HepG2 (cell line): Measurements from ENCODE around the gene ODR4. TPM values are rescaled to one million over a fixed set of nuclear protein-coding genes. Genes with fewer than 3 reads are reported as not detected.

ENCODE experiments used
- AGO1 ChIP-seq: fragments of 200-400 bp; formaldehyde crosslinking; IDR thresholded peaks from 2 replicates; pipeline ENCODE4 v1.6.1; 2017; ENCODE audit warnings: mild to moderate bottlenecking, low read depth, low read length, moderate library complexity; ENCODE audit not compliant: poor library complexity, severe bottlenecking
- GTF3A ChIP-seq: sonication (generic); formaldehyde crosslinking; conservative IDR thresholded peaks from 2 replicates; pipeline ENCODE4 v1.4.0; 2020; ENCODE audit warnings: mild to moderate bottlenecking, missing genetic modification reagents
- HIVEP1 ChIP-seq: sonication (generic); formaldehyde crosslinking; IDR thresholded peaks from 2 replicates; pipeline ENCODE4 v1.4.0; 2020; ENCODE audit warnings: mild to moderate bottlenecking, missing genetic modification reagents
- IRX3 ChIP-seq: sonication (generic); formaldehyde crosslinking; IDR thresholded peaks from 2 replicates; pipeline ENCODE4 v1.8.1; 2023; ENCODE audit warnings: mild to moderate bottlenecking, low read depth, missing genetic modification reagents, borderline replicate concordance
- NCOA5 ChIP-seq: sonication (generic); formaldehyde crosslinking; IDR thresholded peaks from 2 replicates; pipeline ENCODE4 v1.4.0; 2020; ENCODE audit warnings: missing genetic modification reagents
- PHF21A ChIP-seq: sonication (generic); formaldehyde crosslinking; IDR thresholded peaks from 2 replicates; pipeline ENCODE4 v1.5.0; 2020; ENCODE audit warnings: mild to moderate bottlenecking, missing genetic modification reagents
- RFXAP ChIP-seq: sonication (generic); formaldehyde crosslinking; IDR thresholded peaks from 2 replicates; pipeline ENCODE4 v1.4.0; 2020; ENCODE audit warnings: missing genetic modification reagents, borderline replicate concordance
- SNAI1 ChIP-seq: sonication (generic); formaldehyde crosslinking; IDR thresholded peaks from 2 replicates; pipeline ENCODE4 v1.5.0; 2020; ENCODE audit warnings: mild to moderate bottlenecking, missing genetic modification reagents, borderline replicate concordance
- SUZ12 ChIP-seq: fragments of 150-350 bp; IDR thresholded peaks from 2 replicates; pipeline ENCODE4 v1.6.1; 2014; ENCODE audit warnings: low read depth, low read length
- YEATS4 ChIP-seq: sonication (generic); formaldehyde crosslinking; IDR thresholded peaks from 2 replicates; pipeline ENCODE4 v1.4.0; 2020; ENCODE audit warnings: missing genetic modification reagents, borderline replicate concordance
- ZNF207 ChIP-seq: fragments of 450-650 bp; IDR thresholded peaks from 2 replicates; pipeline ENCODE4 v1.6.1; 2016; ENCODE audit warnings: antibody characterized with exemption, borderline replicate concordance
- ZNF34 ChIP-seq: sonication (generic); formaldehyde crosslinking; IDR thresholded peaks from 2 replicates; pipeline ENCODE4 v1.4.0; 2020; ENCODE audit warnings: mild to moderate bottlenecking, missing genetic modification reagents, borderline replicate concordance
- ZNF678 ChIP-seq: sonication (generic); formaldehyde crosslinking; IDR thresholded peaks from 2 replicates; pipeline ENCODE4 v1.4.0; 2020; ENCODE audit warnings: mild to moderate bottlenecking, missing genetic modification reagents
- ZNF772 ChIP-seq: sonication (generic); formaldehyde crosslinking; IDR thresholded peaks from 2 replicates; pipeline ENCODE4 v1.5.0; 2020; ENCODE audit warnings: mild to moderate bottlenecking, missing genetic modification reagents
- polyA plus RNA-seq, 8 experiments: library from polyadenylated mRNA; depleted of rRNA in 3 of 8; stranded (reverse) in 7 of 8; unstranded in 1 of 8; fragments of >200 nt; fragmentation: Illumina TruSeq in 4 of 8; extraction: Trizol in 4 of 8; gene quantifications; 2 replicates each; pipeline versions ENCODE4 v1.2.1 to v1.2.3, GENCODE V29; 2011 to 2016; ENCODE audit warnings: low read depth in 4 of 8, missing spikeins in 1 of 8, mixed read lengths in 1 of 8; ENCODE audit not compliant: insufficient read depth in 1 of 8
- total RNA-seq, 5 experiments: library from RNA; depleted of rRNA; stranded (reverse); fragments of >200 nt; fragmentation: Illumina TruSeq; extraction: Trizol; gene quantifications; 2 replicates each; pipeline ENCODE4 v1.2.3, GENCODE V29; 2016; ENCODE audit warnings: low read depth in 1 of 5
- TF ChIP-seq, protein P1 (sequence below): sonication (generic); formaldehyde crosslinking; IDR thresholded peaks from 2 replicates; pipeline ENCODE4 v1.5.0; 2020; ENCODE audit warnings: missing genetic modification reagents
- TF ChIP-seq, protein P2 (sequence below): sonication (generic); formaldehyde crosslinking; IDR thresholded peaks from 2 replicates; pipeline ENCODE4 v1.5.0; 2020; ENCODE audit warnings: missing genetic modification reagents, mild to moderate bottlenecking, borderline replicate concordance
- TF ChIP-seq, protein P3 (sequence below): fragments of 450-650 bp; IDR thresholded peaks from 2 replicates; pipeline ENCODE4 v1.6.1; 2017
- TF ChIP-seq, protein P4 (sequence below): sonication (generic); formaldehyde crosslinking; IDR thresholded peaks from 2 replicates; pipeline ENCODE4 v1.5.0; 2020; ENCODE audit warnings: mild to moderate bottlenecking, low read depth, missing genetic modification reagents, borderline replicate concordance
- TF ChIP-seq, protein P5 (sequence below): IDR thresholded peaks from 2 replicates; pipeline ENCODE4 v1.6.1; 2016; ENCODE audit warnings: missing biosample characterization, missing genetic modification reagents, low read depth
- TF ChIP-seq, protein P6 (sequence below): sonication (generic); formaldehyde crosslinking; IDR thresholded peaks from 2 replicates; pipeline ENCODE4 v1.4.0; 2020; ENCODE audit warnings: missing genetic modification reagents
- TF ChIP-seq, protein P7 (sequence below): IDR thresholded peaks from 2 replicates; pipeline ENCODE4 v1.6.1; 2016

Gene ODR4
- total and polyA plus RNA-seq, 2 of the 13 experiments (the other 11 are each of a cell fraction or from before 2014, with no cell fraction given): 16.3 to 22.0 TPM

DNA sequence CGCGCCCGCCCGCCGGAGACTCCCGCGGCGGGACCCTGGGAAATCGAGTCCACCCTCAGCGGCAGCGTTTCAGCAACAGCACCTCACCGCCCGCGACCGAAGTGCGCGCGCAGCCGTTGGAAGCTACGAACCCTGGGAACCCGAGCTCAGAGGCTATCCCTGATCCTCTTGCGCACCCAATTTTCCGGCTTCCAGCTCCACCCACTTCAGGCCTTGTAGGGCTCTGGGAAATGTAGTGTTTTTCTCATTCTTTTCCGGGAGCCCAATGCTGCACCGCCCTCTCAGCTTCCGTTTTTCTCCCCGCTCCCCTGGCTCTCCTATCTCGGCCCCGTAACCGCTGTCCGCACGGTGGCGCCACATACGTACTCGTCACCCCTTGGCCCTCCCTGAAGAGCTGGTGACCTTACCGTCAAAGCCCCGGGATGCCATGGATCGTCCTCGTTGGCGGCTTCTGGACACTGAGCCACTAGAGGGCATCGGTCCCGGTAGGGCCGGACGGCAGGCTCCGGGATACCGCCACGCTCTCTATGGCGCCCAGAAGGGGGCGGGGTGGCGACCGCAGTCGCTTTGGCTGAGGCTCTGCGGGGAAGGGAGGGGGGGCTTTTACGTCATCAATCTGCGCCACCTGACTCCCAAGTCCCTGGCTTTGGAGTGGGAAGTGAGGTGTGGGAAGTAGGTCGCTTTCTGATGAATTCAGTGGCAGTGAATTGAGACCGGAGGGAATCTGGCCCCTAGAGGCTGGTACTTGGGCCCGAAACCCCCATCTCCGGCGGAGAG is at the start of gene ODR4, which contains the start of gene TPR (continued):
- TF ChIP-seq, protein P1, sequence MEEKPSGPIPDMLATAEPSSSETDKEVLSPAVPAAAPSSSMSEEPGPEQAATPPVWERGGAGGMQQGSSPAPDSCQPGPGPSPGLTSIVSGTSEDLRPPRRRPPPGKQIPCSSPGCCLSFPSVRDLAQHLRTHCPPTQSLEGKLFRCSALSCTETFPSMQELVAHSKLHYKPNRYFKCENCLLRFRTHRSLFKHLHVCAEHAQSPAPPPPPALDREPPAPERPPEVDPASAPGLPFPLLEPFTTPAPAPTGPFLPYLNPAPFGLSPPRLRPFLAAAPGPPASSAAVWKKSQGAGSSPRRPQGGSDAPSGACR: peak; percentile 72
- TF ChIP-seq AGO1 (peak; percentile 84), IRX3 (peak; percentile 86; the same call in 1 of the 2 replicates), SNAI1 (CRISPR knock-in tag) (no peak), HIVEP1 (CRISPR knock-in tag) (0 out of 2 replicates have a peak, but pooled peaks have one; percentile 8), YEATS4 (CRISPR knock-in tag) (peak; percentile 84; the same call in 1 of the 2 replicates), ZNF772 (CRISPR knock-in tag) (peak; percentile 76; the same call in 1 of the 2 replicates), SUZ12 (peak; percentile 54), RFXAP (CRISPR knock-in tag) (no peak), PHF21A (peak; percentile 86), ZNF34 (0 out of 2 replicates have a peak, but pooled peaks have one; percentile 46), ZNF678 (no peak; the same call in 1 of the 2 replicates), NCOA5 (no peak), ZNF207 (no peak), GTF3A (CRISPR knock-in tag) (no peak)
- TF ChIP-seq, protein P2, sequence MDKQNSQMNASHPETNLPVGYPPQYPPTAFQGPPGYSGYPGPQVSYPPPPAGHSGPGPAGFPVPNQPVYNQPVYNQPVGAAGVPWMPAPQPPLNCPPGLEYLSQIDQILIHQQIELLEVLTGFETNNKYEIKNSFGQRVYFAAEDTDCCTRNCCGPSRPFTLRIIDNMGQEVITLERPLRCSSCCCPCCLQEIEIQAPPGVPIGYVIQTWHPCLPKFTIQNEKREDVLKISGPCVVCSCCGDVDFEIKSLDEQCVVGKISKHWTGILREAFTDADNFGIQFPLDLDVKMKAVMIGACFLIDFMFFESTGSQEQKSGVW (CRISPR knock-in tag): no peak
- TF ChIP-seq, protein P3, sequence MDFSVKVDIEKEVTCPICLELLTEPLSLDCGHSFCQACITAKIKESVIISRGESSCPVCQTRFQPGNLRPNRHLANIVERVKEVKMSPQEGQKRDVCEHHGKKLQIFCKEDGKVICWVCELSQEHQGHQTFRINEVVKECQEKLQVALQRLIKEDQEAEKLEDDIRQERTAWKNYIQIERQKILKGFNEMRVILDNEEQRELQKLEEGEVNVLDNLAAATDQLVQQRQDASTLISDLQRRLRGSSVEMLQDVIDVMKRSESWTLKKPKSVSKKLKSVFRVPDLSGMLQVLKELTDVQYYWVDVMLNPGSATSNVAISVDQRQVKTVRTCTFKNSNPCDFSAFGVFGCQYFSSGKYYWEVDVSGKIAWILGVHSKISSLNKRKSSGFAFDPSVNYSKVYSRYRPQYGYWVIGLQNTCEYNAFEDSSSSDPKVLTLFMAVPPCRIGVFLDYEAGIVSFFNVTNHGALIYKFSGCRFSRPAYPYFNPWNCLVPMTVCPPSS: no peak
- TF ChIP-seq, protein P4, sequence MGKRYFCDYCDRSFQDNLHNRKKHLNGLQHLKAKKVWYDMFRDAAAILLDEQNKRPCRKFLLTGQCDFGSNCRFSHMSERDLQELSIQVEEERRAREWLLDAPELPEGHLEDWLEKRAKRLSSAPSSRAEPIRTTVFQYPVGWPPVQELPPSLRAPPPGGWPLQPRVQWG: no peak
- TF ChIP-seq, protein P5, sequence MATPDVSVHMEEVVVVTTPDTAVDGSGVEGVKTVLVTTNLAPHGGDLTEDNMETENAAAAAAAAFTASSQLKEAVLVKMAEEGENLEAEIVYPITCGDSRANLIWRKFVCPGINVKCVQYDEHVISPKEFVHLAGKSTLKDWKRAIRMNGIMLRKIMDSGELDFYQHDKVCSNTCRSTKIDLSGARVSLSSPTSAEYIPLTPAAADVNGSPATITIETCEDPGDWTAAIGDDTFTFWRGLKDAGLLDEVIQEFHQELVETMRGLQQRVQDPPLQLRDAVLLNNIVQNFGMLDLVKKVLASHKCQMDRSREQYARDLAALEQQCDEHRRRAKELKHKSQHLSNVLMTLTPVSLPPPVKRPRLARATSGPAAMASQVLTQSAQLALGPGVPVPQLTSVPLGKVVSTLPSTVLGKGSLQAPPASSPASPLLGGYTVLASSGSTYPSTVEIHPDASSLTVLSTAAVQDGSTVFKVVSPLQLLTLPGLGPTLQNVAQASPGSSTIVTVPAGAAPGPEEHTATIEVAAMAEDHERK (CRISPR knock-in tag): no peak
- TF ChIP-seq, protein P6, sequence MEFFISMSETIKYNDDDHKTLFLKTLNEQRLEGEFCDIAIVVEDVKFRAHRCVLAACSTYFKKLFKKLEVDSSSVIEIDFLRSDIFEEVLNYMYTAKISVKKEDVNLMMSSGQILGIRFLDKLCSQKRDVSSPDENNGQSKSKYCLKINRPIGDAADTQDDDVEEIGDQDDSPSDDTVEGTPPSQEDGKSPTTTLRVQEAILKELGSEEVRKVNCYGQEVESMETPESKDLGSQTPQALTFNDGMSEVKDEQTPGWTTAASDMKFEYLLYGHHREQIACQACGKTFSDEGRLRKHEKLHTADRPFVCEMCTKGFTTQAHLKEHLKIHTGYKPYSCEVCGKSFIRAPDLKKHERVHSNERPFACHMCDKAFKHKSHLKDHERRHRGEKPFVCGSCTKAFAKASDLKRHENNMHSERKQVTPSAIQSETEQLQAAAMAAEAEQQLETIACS: peak; percentile 72
- TF ChIP-seq, protein P7, sequence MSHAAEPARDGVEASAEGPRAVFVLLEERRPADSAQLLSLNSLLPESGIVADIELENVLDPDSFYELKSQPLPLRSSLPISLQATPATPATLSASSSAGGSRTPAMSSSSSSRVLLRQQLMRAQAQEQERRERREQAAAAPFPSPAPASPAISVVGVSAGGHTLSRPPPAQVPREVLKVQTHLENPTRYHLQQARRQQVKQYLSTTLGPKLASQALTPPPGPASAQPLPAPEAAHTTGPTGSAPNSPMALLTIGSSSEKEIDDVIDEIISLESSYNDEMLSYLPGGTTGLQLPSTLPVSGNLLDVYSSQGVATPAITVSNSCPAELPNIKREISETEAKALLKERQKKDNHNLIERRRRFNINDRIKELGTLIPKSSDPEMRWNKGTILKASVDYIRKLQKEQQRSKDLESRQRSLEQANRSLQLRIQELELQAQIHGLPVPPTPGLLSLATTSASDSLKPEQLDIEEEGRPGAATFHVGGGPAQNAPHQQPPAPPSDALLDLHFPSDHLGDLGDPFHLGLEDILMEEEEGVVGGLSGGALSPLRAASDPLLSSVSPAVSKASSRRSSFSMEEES (CRISPR knock-in tag): no peak
